ENCODE results near the gene ANKZF1.

The ANKZF1 gene

DNA sequence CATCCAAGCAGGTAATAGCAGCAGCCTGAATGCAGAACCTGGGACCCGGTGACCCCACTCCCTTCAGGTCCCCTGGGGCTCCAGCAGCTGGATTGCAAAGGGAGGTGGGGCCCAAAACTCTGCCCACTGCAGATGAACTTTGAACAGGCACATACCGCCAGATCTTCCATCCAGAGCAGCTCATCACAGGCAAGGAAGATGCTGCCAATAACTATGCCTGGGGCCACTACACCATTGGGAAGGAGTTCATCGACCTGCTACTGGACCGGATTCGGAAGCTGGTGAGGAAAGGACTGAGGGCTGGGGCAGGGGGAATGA lies 40.4 kb downstream of the ANKZF1 start:
- no peaks in the 10 kb centered on the region for H3K9me3 ChIP-seq (ENCODE audit: severe bottlenecking)
- TF ChIP-seq CTCF (IDR thresholded peaks at IDR 0.05; ENCODE audit: low read depth, low read length): no peak
- peaks cover 6% of the 10 kb centered on the region for H3K36me3 ChIP-seq
- DNase-seq: no peak
- H3K4me3 ChIP-seq (ENCODE audit: low read depth, low read length): no peak overlapping the region
- H3K27me3 ChIP-seq (ENCODE audit: insufficient read depth, low read depth, severe bottlenecking): no peaks in the 10 kb centered on the region
- no peak overlapping the region for H3K27ac ChIP-seq

- H3K4me3 ChIP-seq (ENCODE audit: low read depth, low read length): no peak overlapping the region
- DNase-seq: no peak
- TF ChIP-seq CTCF (IDR thresholded peaks at IDR 0.05; ENCODE audit: low read depth, low read length): no peak
- H3K9me3 ChIP-seq (ENCODE audit: severe bottlenecking): no peaks in the 10 kb centered on the region
- no peak overlapping the region for H3K27ac ChIP-seq
- no peaks in the 10 kb centered on the region for H3K27me3 ChIP-seq (ENCODE audit: insufficient read depth, low read depth, severe bottlenecking)
- peaks cover 6% of the 10 kb centered on the region for H3K36me3 ChIP-seq
Measured at GRCh38 chr2:219271021-219271420, 41.4 kb downstream of the ANKZF1 start.

DNA sequence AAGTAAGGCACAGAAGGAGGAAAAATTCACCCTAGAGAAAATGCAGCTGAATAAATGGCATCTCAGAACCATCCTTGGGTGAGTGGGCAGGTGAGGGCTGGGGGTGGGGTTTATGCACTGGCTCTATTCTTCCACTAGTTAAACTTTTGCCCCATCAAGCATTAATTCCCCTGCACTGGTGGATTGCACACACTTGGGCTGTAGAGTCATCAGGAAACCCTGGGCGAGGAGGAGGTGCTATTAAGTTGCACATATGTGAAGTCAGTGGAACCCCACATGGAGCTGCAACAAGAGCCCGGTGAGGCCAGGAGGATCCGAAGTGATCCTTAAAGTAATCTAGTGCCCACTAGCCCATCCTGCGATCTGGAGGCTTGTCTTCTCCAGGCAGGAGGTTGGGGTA lies 42.8 kb downstream of the ANKZF1 start:
- Histone ChIP-seq H3K27me3 (ENCODE audit: insufficient read depth, low read depth, severe bottlenecking) (no peaks in the 10 kb centered on the region), H3K36me3 (peaks cover 6% of the 10 kb centered on the region), H3K27ac (peak overlapping the region; percentile 63), H3K4me3 (ENCODE audit: low read depth, low read length) (no peak overlapping the region), H3K9me3 (ENCODE audit: severe bottlenecking) (no peaks in the 10 kb centered on the region)
- no peak for TF ChIP-seq CTCF (IDR thresholded peaks at IDR 0.05; ENCODE audit: low read depth, low read length)
- DNase-seq: no peak

GRCh38 chr2:219272995-219273394 lies 43.4 kb downstream of the ANKZF1 start:
- TF ChIP-seq CTCF (IDR thresholded peaks at IDR 0.05; ENCODE audit: low read depth, low read length): no peak
- peak overlapping the region; percentile 63 for H3K27ac ChIP-seq
- no peaks in the 10 kb centered on the region for H3K9me3 ChIP-seq (ENCODE audit: severe bottlenecking)

DNA sequence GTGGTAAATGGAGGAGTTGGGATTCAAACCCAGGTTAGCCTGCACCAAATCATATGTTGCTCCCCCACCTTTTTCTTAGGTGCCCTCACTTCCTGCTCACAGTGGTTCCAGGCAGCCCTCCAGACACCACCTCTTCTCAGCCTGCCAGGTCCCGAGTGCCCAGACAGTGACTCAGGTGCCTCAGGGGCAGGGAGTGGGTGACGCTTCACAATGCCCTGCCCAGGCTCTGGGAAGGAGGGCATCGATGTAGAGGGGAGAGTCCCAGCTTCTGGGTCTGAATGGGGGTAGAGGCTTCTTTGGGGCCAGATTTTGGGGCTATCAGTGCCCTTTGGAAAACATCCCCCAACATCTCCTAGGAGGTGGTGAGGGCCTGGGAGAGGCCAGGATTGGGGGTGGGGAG lies 44.3 kb downstream of the ANKZF1 start:
- no peak for DNase-seq
- Histone ChIP-seq H3K36me3 (peaks cover 6% of the 10 kb centered on the region), H3K27ac (peak overlapping the region; percentile 63), H3K9me3 (ENCODE audit: severe bottlenecking) (no peaks in the 10 kb centered on the region), H3K27me3 (ENCODE audit: insufficient read depth, low read depth, severe bottlenecking) (no peaks in the 10 kb centered on the region), H3K4me3 (ENCODE audit: low read depth, low read length) (no peak overlapping the region)
- TF ChIP-seq CTCF (IDR thresholded peaks at IDR 0.05; ENCODE audit: low read depth, low read length): no peak

More at GRCh38 chr2:219272995-219273394, 43.4 kb downstream of the ANKZF1 start:
- Histone ChIP-seq H3K4me3 (ENCODE audit: low read depth, low read length) (no peak overlapping the region), H3K27me3 (ENCODE audit: insufficient read depth, low read depth, severe bottlenecking) (no peaks in the 10 kb centered on the region), H3K36me3 (peaks cover 6% of the 10 kb centered on the region)
- peak; percentile 60 for DNase-seq

- no peak for TF ChIP-seq CTCF (IDR thresholded peaks at IDR 0.05; ENCODE audit: low read depth, low read length)
- no peak for DNase-seq
- peaks cover 6% of the 10 kb centered on the region for H3K36me3 ChIP-seq
- no peaks in the 10 kb centered on the region for H3K9me3 ChIP-seq (ENCODE audit: severe bottlenecking)
- no peak overlapping the region for H3K4me3 ChIP-seq (ENCODE audit: low read depth, low read length)
- peak overlapping the region; percentile 63 for H3K27ac ChIP-seq
- H3K27me3 ChIP-seq (ENCODE audit: insufficient read depth, low read depth, severe bottlenecking): no peaks in the 10 kb centered on the region
Measured at GRCh38 chr2:219274361-219274921, 44.8 kb downstream of the ANKZF1 start.
